Activated gamma-delta T cell (primary cell): ENCODE data around the gene ATP13A3.

Experiments
- DNase-seq: peaks from one replicate; lab custom pipeline; 2025; lab: John Stamatoyannopoulos, UW

ATP13A3 gene

GRCh38 chr3:194392576-194392975, 94.2 kb downstream of the ATP13A3 start:
- no peak for DNase-seq

GRCh38 chr3:194390835-194391234, 96.0 kb downstream of the ATP13A3 start:
- DNase-seq = no peak

GRCh38 chr3:194389269-194389668, 97.5 kb downstream of the ATP13A3 start:
- no peak for DNase-seq

GRCh38 chr3:194387926-194388418, 98.8 kb downstream of the ATP13A3 start:
- DNase-seq = no peak

- no peak for DNase-seq
Measured at GRCh38 chr3:194387276-194387675, 99.5 kb downstream of the ATP13A3 start.

GRCh38 chr3:194386648-194387047, 100.2 kb downstream of the ATP13A3 start:
- DNase-seq = no peak

- DNase-seq = no peak
Measured at GRCh38 chr3:194386066-194386465, 100.7 kb downstream of the ATP13A3 start.

GRCh38 chr3:194384569-194385001, 102.2 kb downstream of the ATP13A3 start:
- no peak for DNase-seq

GRCh38 chr3:194384156-194384555, 102.6 kb downstream of the ATP13A3 start:
- no peak for DNase-seq

GRCh38 chr3:194383276-194383940, 103.4 kb downstream of the ATP13A3 start:
- no peak for DNase-seq

GRCh38 chr3:194382892-194383223, 103.9 kb downstream of the ATP13A3 start:
- DNase-seq = no peak

- DNase-seq = no peak
Measured at GRCh38 chr3:194382196-194382891, 104.5 kb downstream of the ATP13A3 start.

GRCh38 chr3:194381460-194381875, 105.3 kb downstream of the ATP13A3 start:
- DNase-seq = no peak

- no peak for DNase-seq
Measured at GRCh38 chr3:194380326-194380725, 106.5 kb downstream of the ATP13A3 start.

- no peak for DNase-seq
Measured at GRCh38 chr3:194379651-194380050, 107.2 kb downstream of the ATP13A3 start.

GRCh38 chr3:194379231-194379630, 107.6 kb downstream of the ATP13A3 start:
- DNase-seq = no peak

- no peak for DNase-seq
Measured at GRCh38 chr3:194377708-194378107, 109.1 kb downstream of the ATP13A3 start.

GRCh38 chr3:194376241-194376560, 110.6 kb downstream of the ATP13A3 start:
- no peak for DNase-seq

- no peak for DNase-seq
Measured at GRCh38 chr3:194375473-194376240, 111.1 kb downstream of the ATP13A3 start.

GRCh38 chr3:194374935-194375334, 111.9 kb downstream of the ATP13A3 start:
- DNase-seq = no peak

- DNase-seq = no peak
Measured at GRCh38 chr3:194373899-194374298, 112.9 kb downstream of the ATP13A3 start.

GRCh38 chr3:194373028-194373427, 113.8 kb downstream of the ATP13A3 start:
- DNase-seq = no peak

- no peak for DNase-seq
Measured at GRCh38 chr3:194370753-194371152, 116.0 kb downstream of the ATP13A3 start.
